IMR-90 (cell line): ENCODE data around the gene CDKN2A. TPM values are rescaled to one million over a fixed set of nuclear protein-coding genes. Genes with fewer than 3 reads are reported as not detected.

Experiments
- ATAC-seq: fragments of 200-7000 bp; cut with Tn5 transposase; 2 replicates; pipeline ENCODE4 v1.9.1; 2020; ENCODE audit warnings: low read depth, mild to moderate bottlenecking, moderate library complexity
- BruUV-seq: library from RNA; stranded (reverse); fragments of 400-500 nt; replicated peaks from 2 replicates; lab custom pipeline; 2021; lab: Mats Ljungman, UMichigan
- CTCF ChIA-PET: fragments of 300-600 bp; formaldehyde crosslinking; extraction: SDS; loops from one replicate; lab custom pipeline; 2021; ENCODE audit warnings: antibody characterized with exemption; lab: Yijun Ruan, JAX
- POLR2A ChIA-PET: fragments of 300-600 bp; sonication (Branson Sonifier 250); formaldehyde crosslinking; loops from one replicate; lab custom pipeline; 2022; ENCODE audit warnings: antibody characterized with exemption; ENCODE audit not compliant: unreplicated experiment; lab: Charles Lee
- DNase-seq: peaks from one replicate; pipeline ENCODE4 v3.0.0; 2013
- H2AFZ ChIP-seq: replicated peaks from 2 replicates; pipeline ENCODE3; 2013; ENCODE audit warnings: low read length, mild to moderate bottlenecking; ENCODE audit not compliant: poor library complexity
- H2AK5ac ChIP-seq: 2 replicates; pipeline ENCODE4 v1.6.1; 2013; ENCODE audit warnings: low read depth, low read length, inconsistent platforms
- H2AK9ac ChIP-seq: replicated peaks from 2 replicates; pipeline ENCODE3; 2013; ENCODE audit warnings: mild to moderate bottlenecking, low read depth, low read length, moderate library complexity; ENCODE audit not compliant: poor library complexity
- H2BK120ac ChIP-seq: 2 replicates; pipeline ENCODE4 v1.6.1; 2013; ENCODE audit warnings: low read depth, low read length, inconsistent platforms
- H2BK15ac ChIP-seq: 3 replicates; pipeline ENCODE4 v1.6.1; 2013; ENCODE audit warnings: low read depth, low read length, inconsistent platforms
- H2BK20ac ChIP-seq: 2 replicates; pipeline ENCODE4 v1.6.1; 2013; ENCODE audit warnings: low read depth, mild to moderate bottlenecking, inconsistent platforms, low read length, moderate library complexity
- H2BK5ac ChIP-seq: 2 replicates; pipeline ENCODE4 v1.6.1; 2013; ENCODE audit warnings: mild to moderate bottlenecking, low read depth, low read length, inconsistent platforms; ENCODE audit not compliant: poor library complexity, severe bottlenecking
- H3K14ac ChIP-seq: replicated peaks from 2 replicates; pipeline ENCODE4 v1.6.1; 2013; ENCODE audit warnings: low read depth, low read length, inconsistent platforms
- H3K18ac ChIP-seq: 2 replicates; pipeline ENCODE4 v1.6.1; 2013; ENCODE audit warnings: low read depth, low read length, control low read depth
- H3K23ac ChIP-seq: 2 replicates; pipeline ENCODE4 v1.6.1; 2013; ENCODE audit warnings: low read depth, low read length, inconsistent platforms
- H3K27ac ChIP-seq: 2 replicates; pipeline ENCODE4 v1.5.1; 2013; ENCODE audit warnings: mild to moderate bottlenecking, control low read depth, low read length; ENCODE audit not compliant: insufficient read depth
- H3K27me3 ChIP-seq: 2 replicates; pipeline ENCODE4 v1.6.1; 2013; ENCODE audit warnings: low read length; ENCODE audit not compliant: control insufficient read depth, insufficient read depth
- H3K36me3 ChIP-seq: 2 replicates; pipeline ENCODE4 v1.6.1; 2013; ENCODE audit warnings: low read length, mixed read lengths; ENCODE audit not compliant: control insufficient read depth, insufficient read depth
- H3K4ac ChIP-seq: 2 replicates; pipeline ENCODE4 v1.6.1; 2013; ENCODE audit warnings: low read depth, low read length, inconsistent platforms
- H3K4me1 ChIP-seq: 2 replicates; pipeline ENCODE4 v1.6.1; 2013; ENCODE audit warnings: low read length, mixed read lengths; ENCODE audit not compliant: control insufficient read depth, insufficient read depth
- H3K4me2 ChIP-seq: 2 replicates; pipeline ENCODE4 v1.6.1; 2013; ENCODE audit warnings: low read depth, mild to moderate bottlenecking, control low read depth, low read length, moderate library complexity
- H3K4me3 ChIP-seq: 2 replicates; pipeline ENCODE4 v1.5.1; 2013; ENCODE audit warnings: low read depth, mild to moderate bottlenecking, control low read depth, low read length, moderate library complexity; ENCODE audit not compliant: insufficient read depth
- H3K56ac ChIP-seq: 2 replicates; pipeline ENCODE4 v1.6.1; 2013; ENCODE audit warnings: low read length, inconsistent platforms; ENCODE audit not compliant: insufficient read depth; ENCODE audit errors: extremely low read depth
- H3K79me1 ChIP-seq, 2 experiments: 2 replicates each; pipeline ENCODE4 v1.6.1; 2013; ENCODE audit warnings: low read length in 2 of 2, inconsistent platforms in 1 of 2, low read depth in 1 of 2
- H3K9ac ChIP-seq: 2 replicates; pipeline ENCODE4 v1.6.1; 2013; ENCODE audit warnings: low read depth, low read length, control low read depth
- H3K9me1 ChIP-seq: 2 replicates; pipeline ENCODE4 v1.6.1; 2013; ENCODE audit warnings: low read length, inconsistent platforms; ENCODE audit not compliant: insufficient read depth
- H3K9me3 ChIP-seq: 2 replicates; pipeline ENCODE4 v1.6.1; 2013; ENCODE audit warnings: low read length; ENCODE audit not compliant: control insufficient read depth, insufficient read depth
- H4K20me1 ChIP-seq: 2 replicates; pipeline ENCODE4 v1.6.1; 2013; ENCODE audit warnings: low read length, inconsistent platforms; ENCODE audit not compliant: insufficient read depth
- H4K5ac ChIP-seq: 2 replicates; pipeline ENCODE4 v1.6.1; 2013; ENCODE audit warnings: mild to moderate bottlenecking, low read depth, low read length, control low read depth
- H4K8ac ChIP-seq, 2 experiments: 2 replicates each; pipeline ENCODE4 v1.6.1; 2013; ENCODE audit warnings: low read depth in 2 of 2, low read length in 2 of 2, control low read depth in 1 of 2, inconsistent platforms in 1 of 2
- H4K91ac ChIP-seq: 2 replicates; pipeline ENCODE4 v1.6.1; 2013; ENCODE audit warnings: low read depth, low read length, inconsistent platforms; ENCODE audit not compliant: insufficient read depth
- BHLHE40 ChIP-seq: fragments of 150-350 bp; IDR thresholded peaks from 2 replicates; pipeline ENCODE4 v1.6.1; 2016; ENCODE audit warnings: mild to moderate bottlenecking, low read depth, low read length
- CTCF ChIP-seq: conservative IDR thresholded peaks from 2 replicates; pipeline ENCODE4 v1.5.1; 2012; ENCODE audit warnings: mild to moderate bottlenecking, low read depth, low read length, improper control_type of control experiment
- RAD21 ChIP-seq: IDR thresholded peaks from 2 replicates; pipeline ENCODE4 v1.6.1; 2012; ENCODE audit warnings: low read length, improper control_type of control experiment
- SMC3 ChIP-seq: fragments of 150-350 bp; IDR thresholded peaks from 2 replicates; pipeline ENCODE4 v1.6.1; 2016; ENCODE audit warnings: low read depth, mild to moderate bottlenecking, antibody characterized with exemption, low read length, moderate library complexity
- WGBS, 2 experiments: methylation state at CpG; one replicate each; pipeline versions ENCODE4 v1.1.5 to v1.1.7; 2013; ENCODE audit warnings: missing lambda C conversion rate in 2 of 2; ENCODE audit not compliant: insufficient read length in 1 of 2; ENCODE audit errors: extremely low coverage in 2 of 2; 5-methylcytosine and 5-hydroxymethylcytosine counted together
- dilution Hi-C: fragments of 300-500 bp; cut with HindIII; formaldehyde crosslinking; loops from one replicate; pipeline ENCODE4 v1.14.3; 2018; ENCODE audit warnings: low sequenced_read_pairs; ENCODE audit not compliant: unreplicated experiment
- in situ Hi-C: fragments of 300-500 bp; cut with MboI; formaldehyde crosslinking; loops from 3 replicates; pipeline ENCODE4 v1.14.3; 2019; ENCODE audit warnings: low sequenced_read_pairs, inconsistent platforms, mixed read lengths
- intact Hi-C: fragments of 100-400 bp; cut with micrococcal nuclease; formaldehyde crosslinking; loops from 2 replicates; pipeline ENCODE4 v1.10.0; 2022
- polyA plus RNA-seq, 3 experiments: library from polyadenylated mRNA; depleted of rRNA; stranded (reverse); fragments of >200 nt; gene quantifications; 2 replicates each; pipeline ENCODE4 v1.2.3, GENCODE V29; 2012; ENCODE audit warnings: low replicate concordance in 1 of 3
- total RNA-seq: library from RNA; depleted of rRNA; stranded (reverse); fragments of >200 nt; gene quantifications from 2 replicates; pipeline ENCODE4 v1.2.3, GENCODE V29; 2012

Gene CDKN2A
- total and polyA plus RNA-seq, 2 of the 4 experiments (the other 2 are of a cell fraction) = 11.3 to 75.3 TPM

- Histone ChIP-seq H3K23ac (0 out of 2 replicates have a peak overlapping the region, but pooled peaks have one; percentile 59), H2BK20ac (0 out of 2 replicates have a peak overlapping the region, but pooled peaks have one; percentile 17), H2AK9ac (peak overlapping the region; percentile 25), H4K20me1 (no peaks in the 10 kb centered on the region), H3K14ac (peak overlapping the region; percentile 70; the same call in 1 of the 2 replicates), H3K36me3 (peaks cover 10% of the 10 kb centered on the region; the same call in 1 of the 2 replicates), H3K18ac (no peak overlapping the region), H3K4ac (peak overlapping the region; percentile 14), H2BK15ac (no peak overlapping the region), H3K9me3 (peaks cover 11% of the 10 kb centered on the region; the same call in 1 of the 2 replicates), H3K56ac (no peak overlapping the region), H3K9me1 (no peaks in the 10 kb centered on the region), H3K27me3 (peaks cover 36% of the 10 kb centered on the region), H2AFZ (peak overlapping the region; percentile 91), H4K5ac (peak overlapping the region; percentile 23; the same call in 1 of the 2 replicates), H2AK5ac (no peak overlapping the region), H3K4me3 (peak overlapping the region; percentile 21), H2BK5ac (no peak overlapping the region), H3K4me2 (peak overlapping the region; percentile 77), H4K91ac (no peak overlapping the region), H3K4me1 (peaks cover 4% of the 10 kb centered on the region), H3K27ac (no peak overlapping the region), H2BK120ac (peak overlapping the region; percentile 62; the same call in 1 of the 2 replicates), H3K79me1 (no peaks in the 10 kb centered on the region), H4K8ac (peak overlapping the region; percentile 43 to 72; a peak in 2 of 4 replicates), H3K9ac (peak overlapping the region; percentile 41; the same call in 1 of the 2 replicates)
- dilution Hi-C loops = no loop called here
- in situ Hi-C loops = loop anchor here (10.0 kb wide), 1 partner anchor 151 kb away; no protein-coding TSS in a partner anchor
- ATAC-seq (peak; percentile 93), DNase-seq (peak; percentile 77)
- no TSS peak for BruUV-seq
- CTCF ChIA-PET = no interaction called here
- POLR2A ChIA-PET = no interaction called here
- WGBS, 2 experiments = 7% methylated on average over 6 of the region's 30 CpGs; no CpG with 5 or more reads in 1 of the 2 experiments
- intact Hi-C loops = loop anchor here (1.0 to 5.0 kb wide), 2 partner anchors 133 to 151 kb away; no protein-coding TSS in a partner anchor
- TF ChIP-seq BHLHE40 (no peak), RAD21 (peak; percentile 59), SMC3 (peak; percentile 49), CTCF (peak; percentile 59)
These were observed 28.7 kb downstream of the CDKN2A start for GRCh38 chr9:21965401-21965951.
